Hippocampal formation (tissue), 2 donors: ENCODE measurements around the gene CSH1.
"Not testable (repeated sequence)": the region's sequence is repeated elsewhere in the genome, so short reads cannot be mapped to it uniquely, and the experiment has no call there.

Source experiments
- DNase-seq, 2 donors: peaks; one replicate each; lab custom pipeline; 2025; lab: John Stamatoyannopoulos, UW

The CSH1 gene

DNA sequence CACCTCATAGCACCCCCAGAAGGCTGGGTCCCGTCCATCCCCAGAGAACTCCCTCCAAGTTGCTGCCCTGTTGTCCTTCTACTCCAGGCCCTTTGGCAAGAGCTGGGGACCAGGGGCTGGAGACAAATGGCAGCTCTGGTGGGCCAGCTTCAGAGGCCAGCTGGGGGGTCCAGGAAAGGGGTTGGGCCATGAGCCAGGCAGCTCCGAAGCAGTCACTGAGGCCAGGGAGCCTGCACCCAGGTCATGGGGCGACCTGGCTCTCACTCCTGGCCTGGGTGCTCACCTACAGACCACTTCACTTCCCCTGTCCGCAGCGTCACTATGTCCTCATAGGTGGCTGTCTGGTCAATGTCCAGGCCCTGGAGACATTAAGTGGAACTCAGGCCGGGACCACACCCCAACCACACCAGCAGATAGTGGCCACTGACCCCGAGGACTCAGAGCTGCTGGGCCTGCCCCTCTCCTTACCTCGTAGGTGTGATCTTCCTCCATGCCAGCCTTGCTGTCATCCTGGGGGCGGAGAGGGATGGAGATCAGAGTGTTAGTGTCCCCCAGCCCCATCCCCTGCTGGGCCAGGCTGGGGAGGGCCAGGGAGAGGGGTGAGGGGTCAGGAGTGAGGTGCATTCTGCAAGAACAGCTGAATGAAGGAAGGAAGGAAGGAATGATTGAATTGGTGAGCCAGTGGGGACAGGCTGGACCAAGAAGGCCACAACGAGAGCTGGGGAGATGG is 32.8 kb upstream of the CSH1 start:
- no peak for DNase-seq

GRCh38 chr17:63928172-63928666 is 31.8 kb upstream of the CSH1 start:
- DNase-seq: no peak

DNA sequence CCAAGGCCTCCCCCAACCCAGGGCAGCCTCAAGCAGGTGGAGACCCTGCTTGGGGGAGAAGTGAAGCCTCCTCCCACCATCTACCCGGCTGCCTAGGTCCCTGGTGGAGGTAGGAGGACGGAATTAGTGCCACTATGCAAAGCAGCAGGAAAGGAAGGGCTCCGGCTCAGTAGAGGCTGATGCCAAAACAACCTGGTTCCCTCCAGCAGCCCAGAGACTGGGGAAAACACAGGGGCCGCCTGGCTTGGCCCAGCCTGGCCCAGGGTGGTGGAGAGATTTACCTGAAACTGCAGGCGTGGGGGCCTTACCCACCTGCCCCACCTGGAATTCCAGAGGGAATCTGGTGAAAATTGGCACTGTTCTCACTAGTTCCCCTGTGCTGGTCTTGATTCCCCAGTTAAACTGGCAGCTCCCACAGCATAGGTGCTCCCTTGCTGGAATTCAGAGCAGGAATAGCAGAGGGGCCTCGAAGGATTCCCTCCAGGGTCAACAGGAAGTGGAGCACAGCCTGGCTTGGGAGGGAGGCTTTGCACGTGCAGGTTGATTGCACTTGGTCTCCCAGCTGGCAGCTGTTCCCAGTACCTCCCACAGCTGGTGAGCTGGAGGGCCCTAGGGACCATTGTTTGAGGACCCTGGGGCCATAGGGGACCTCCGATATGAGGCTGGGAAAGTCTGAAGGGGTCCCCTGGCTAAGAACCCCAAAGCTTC is 31.2 kb upstream of the CSH1 start:
- DNase-seq: no peak

DNA sequence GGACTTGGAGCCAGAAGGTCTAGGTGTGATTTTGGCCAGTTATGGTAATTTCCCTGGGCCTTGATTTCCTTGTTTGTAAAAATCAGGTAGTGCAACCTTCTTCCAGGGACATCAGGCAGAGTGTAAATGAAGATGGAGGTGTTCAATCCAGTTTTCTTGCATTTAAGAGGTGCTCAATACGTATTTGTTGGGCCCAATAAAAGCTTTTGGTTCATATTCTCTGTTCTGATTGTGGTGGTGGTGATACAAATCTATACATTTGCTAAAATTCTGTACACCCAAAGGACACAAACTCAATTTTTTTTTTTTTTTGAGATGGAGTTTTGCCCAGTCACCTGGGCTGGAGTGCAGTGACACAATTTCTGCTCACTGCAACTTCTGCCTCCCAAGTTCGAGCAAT is 29.8 kb upstream of the CSH1 start:
- DNase-seq: no peak

- DNase-seq: no peak
Measured at GRCh38 chr17:63925615-63926014, 29.2 kb upstream of the CSH1 start.

DNA sequence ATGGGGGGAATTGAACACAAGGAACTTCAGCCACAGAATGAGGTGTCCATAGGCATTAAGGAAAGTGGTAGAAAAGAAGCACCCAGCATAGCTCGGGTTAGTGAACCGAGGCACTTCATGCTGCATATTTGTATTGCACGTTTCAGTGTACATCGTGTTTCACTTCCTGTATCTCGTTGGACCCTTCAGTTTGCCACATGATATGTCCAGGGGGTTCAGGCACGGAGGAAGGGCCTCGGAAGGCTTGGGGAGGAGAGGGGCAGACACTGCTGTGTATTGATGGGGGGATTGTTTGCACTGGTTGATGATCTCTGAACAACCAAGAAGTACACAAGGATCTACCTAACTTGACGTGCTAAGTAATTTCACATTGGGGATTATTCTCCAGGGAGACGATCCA is 26.0 kb upstream of the CSH1 start:
- DNase-seq: not testable (repeated sequence)

GRCh38 chr17:63920779-63921178 is 24.4 kb upstream of the CSH1 start:
- DNase-seq: not testable (repeated sequence)

- DNase-seq: not testable (repeated sequence)
Measured at GRCh38 chr17:63920050-63920449, 23.7 kb upstream of the CSH1 start.

GRCh38 chr17:63919311-63919723 is 22.9 kb upstream of the CSH1 start:
- DNase-seq: peak in 1 of 2 donors; percentile 3

DNA sequence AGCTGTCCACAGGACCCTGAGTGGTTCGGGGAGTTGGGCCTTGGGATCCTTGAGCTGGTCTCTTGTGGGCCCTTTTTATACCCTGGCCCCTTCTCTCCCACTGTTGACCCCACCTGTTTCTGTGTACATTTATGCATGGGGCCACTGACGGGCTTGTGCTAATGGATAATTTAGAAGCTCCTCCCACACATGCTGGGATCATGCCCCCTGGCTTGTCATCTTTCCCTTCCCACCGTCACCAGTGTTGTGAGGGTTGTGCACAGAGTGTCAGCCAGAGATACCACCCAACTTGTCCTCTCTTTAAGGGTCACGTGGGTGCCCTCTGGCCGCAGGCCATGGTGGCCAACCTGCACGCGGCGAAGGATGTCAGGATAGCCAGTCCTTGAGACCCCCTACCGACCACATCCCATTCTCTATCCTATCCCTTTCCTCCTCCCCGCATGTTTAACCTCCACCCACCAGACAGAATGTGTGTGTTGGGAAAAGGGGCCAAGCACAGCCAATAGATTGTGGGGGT is 22.5 kb upstream of the CSH1 start, which contains the start of gene GH1:
GH1 (minus strand) TSS at position 51 of the 517 bp plus-strand sequence. CDS start 63 bp downstream, outside the sequence.
- not testable (repeated sequence) for DNase-seq

- no peak for DNase-seq
Measured at GRCh38 chr17:63918305-63918704, 21.9 kb upstream of the CSH1 start.

DNA sequence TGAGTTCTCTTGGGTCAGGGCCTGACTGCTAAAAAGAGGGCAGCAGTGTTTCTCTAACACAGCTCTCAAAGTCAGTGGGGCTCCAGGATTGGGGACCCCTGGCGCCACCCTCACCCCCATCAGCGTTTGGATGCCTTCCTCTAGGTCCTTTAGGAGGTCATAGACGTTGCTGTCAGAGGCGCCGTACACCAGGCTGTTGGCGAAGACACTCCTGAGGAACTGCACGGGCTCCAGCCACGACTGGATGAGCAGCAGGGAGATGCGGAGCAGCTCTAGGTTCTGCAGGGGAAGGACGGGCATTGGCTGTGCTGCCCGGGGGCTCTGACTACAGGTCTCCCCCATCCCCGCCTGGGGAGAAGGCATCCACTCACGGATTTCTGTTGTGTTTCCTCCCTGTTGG is 21.3 kb upstream of the CSH1 start:
- DNase-seq: no peak

DNA sequence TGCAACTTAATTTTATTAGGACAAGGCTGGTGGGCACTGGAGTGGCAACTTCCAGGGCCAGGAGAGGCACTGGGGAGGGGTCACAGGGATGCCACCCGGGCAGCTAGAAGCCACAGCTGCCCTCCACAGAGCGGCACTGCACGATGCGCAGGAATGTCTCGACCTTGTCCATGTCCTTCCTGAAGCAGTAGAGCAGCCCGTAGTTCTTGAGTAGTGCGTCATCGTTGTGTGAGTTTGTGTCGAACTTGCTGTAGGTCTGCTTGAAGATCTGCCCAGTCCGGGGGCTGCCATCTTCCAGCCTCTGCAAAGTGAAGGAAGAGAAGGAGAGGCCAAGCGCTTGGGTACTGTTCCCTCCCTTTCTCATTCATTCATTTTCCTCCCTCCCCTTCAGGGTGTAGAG is 20.8 kb upstream of the CSH1 start:
- not testable (repeated sequence) for DNase-seq

GRCh38 chr17:63916566-63917185 is 20.3 kb upstream of the CSH1 start:
- DNase-seq: no peak

DNA sequence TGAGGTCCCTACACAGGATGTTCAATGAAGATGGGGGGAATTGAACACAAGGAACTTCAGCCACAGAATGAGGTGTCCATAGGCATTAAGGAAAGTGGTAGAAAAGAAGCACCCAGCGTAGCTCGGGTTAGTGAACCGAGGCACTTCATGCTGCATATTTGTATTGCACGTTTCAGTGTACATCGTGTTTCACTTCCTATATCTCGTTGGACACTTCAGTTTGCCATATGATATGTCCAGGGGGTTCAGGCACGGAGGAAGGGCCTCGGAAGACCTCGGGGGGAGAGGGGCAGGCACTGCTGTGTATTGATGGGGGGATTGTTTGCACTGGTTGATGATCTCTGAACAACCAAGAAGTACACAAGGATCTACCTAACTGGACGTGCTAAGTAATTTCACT is 19.4 kb upstream of the CSH1 start:
- not testable (repeated sequence) for DNase-seq

- no peak for DNase-seq
Measured at GRCh38 chr17:63914471-63914870, 18.1 kb upstream of the CSH1 start.

- DNase-seq: no peak
Measured at GRCh38 chr17:63911657-63912100, 15.3 kb upstream of the CSH1 start.

- DNase-seq: no peak
Measured at GRCh38 chr17:63911041-63911635, 14.8 kb upstream of the CSH1 start, which contains the start of gene CSHL1. TSS of gene CSHL1 (minus strand) at chr17:63911258. CDS start at chr17:63911196, 62 bp downstream.

GRCh38 chr17:63910096-63910495 is 13.7 kb upstream of the CSH1 start:
- DNase-seq: no peak

DNA sequence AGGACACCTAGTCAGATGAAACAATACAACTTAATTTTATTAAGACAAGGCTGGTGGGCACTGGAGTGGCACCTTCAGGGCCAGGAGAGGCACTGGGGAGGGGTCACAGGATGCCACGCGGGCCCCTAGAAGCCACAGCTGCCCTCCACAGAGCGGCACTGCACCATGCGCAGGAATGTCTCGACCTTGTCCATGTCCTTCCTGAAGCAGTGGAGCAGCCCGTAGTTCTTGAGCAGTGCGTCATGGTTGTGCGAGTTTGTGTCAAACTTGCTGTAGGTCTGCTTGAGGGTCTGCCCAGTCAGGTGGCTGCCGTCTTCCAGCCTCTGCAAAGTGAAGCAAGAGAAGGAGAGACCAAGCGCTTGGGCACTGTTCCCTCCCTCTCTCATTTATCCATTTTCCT is 13.2 kb upstream of the CSH1 start:
- DNase-seq: not testable (repeated sequence)

DNA sequence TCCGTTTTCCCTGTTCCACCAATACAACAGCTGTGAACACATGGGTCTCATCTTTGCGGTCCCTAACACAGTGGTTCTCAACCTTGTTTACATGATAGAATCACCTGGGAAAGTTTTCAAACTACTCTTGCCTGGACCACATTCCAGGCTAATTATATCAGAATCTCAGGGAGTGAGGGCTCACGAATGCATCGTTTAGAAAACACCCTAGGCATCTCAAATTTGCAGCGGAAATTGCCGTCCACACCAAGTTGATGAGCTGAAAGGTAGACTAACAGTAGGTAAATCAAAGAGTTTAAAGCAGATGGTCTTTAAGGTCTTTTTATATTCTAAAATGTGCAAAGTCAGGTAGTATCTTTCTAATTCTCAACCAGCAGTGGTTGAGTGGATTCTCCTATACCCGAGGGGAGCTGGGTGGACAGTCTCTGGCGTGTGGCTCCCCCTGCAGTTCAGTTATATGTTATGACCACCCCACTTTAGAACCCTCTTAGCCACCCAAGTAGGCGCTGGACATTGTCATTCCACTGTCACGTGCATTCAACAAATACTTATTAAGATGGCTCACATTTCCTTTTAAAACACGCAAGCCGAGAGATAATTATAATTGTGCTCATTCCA is 10.9 kb upstream of the CSH1 start:
- DNase-seq: not testable (repeated sequence)
